Kidney (tissue), 14 donors: ENCODE data around the gene NHERF2. TPM values are rescaled to one million over a fixed set of nuclear protein-coding genes. Genes with fewer than 3 reads are reported as not detected.

Experiments used
- DNase-seq, 5 donors: peaks; one replicate each; pipeline ENCODE4 v3.0.0-alpha.2; 2013 to 2020
- FAIRE-seq: peaks from 2 replicates; lab custom pipeline; 2012; peaks lifted over from hg19 to GRCh38; lab: Jason Lieb, UNC
- H3K27ac ChIP-seq, 2 donors: one replicate each; pipeline ENCODE4 v1.7.0; 2013; ENCODE audit warnings: low read depth in 2 of 2, low read length in 2 of 2, inconsistent platforms in 1 of 2
- H3K27me3 ChIP-seq: one replicate; pipeline ENCODE4 v1.7.1; 2013; ENCODE audit warnings: low read length, inconsistent platforms; ENCODE audit not compliant: control insufficient read depth, insufficient read depth
- H3K36me3 ChIP-seq, 3 donors: one replicate each; pipeline versions ENCODE4 v1.7.0 to v1.7.1; 2013; ENCODE audit warnings: low read length in 3 of 3, control low read depth in 1 of 3, inconsistent platforms in 1 of 3; ENCODE audit not compliant: insufficient read depth in 3 of 3, control insufficient read depth in 2 of 3
- H3K4me1 ChIP-seq, 3 donors: one replicate each; pipeline versions ENCODE4 v1.7.0 to v1.7.1; 2013; ENCODE audit warnings: low read length in 3 of 3, inconsistent platforms in 1 of 3, low read depth in 1 of 3; ENCODE audit not compliant: control insufficient read depth in 2 of 3, insufficient read depth in 2 of 3
- H3K4me3 ChIP-seq, 3 donors: one replicate each; pipeline versions ENCODE4 v1.7.0 to v1.8.1; 2013; ENCODE audit warnings: low read length in 3 of 3, control low read depth in 1 of 3, inconsistent platforms in 1 of 3
- H3K9ac ChIP-seq, 3 donors: one replicate each; pipeline versions ENCODE4 v1.7.0 to v1.7.1; 2013; ENCODE audit warnings: low read length in 3 of 3, control low read depth in 1 of 3, inconsistent platforms in 1 of 3
- H3K9me3 ChIP-seq, 3 donors: one replicate each; pipeline versions ENCODE4 v1.7.0 to v1.7.1; 2013; ENCODE audit warnings: low read length in 3 of 3, control low read depth in 1 of 3, inconsistent platforms in 1 of 3; ENCODE audit not compliant: control insufficient read depth in 2 of 3, insufficient read depth in 1 of 3
- intact Hi-C: fragments of 100-400 bp; cut with DNase I; formaldehyde crosslinking; loops from one replicate; pipeline ENCODE4 v1.11.1; 2022
- polyA plus RNA-seq: library from polyadenylated mRNA; stranded (reverse); fragments of 350-450 nt; fragmentation: Illumina TruSeq; extraction: RNeasy Lipid Tissue Mini Kit (QIAGEN cat#74804); gene quantifications from one replicate; pipeline ENCODE4 v1.2.3, GENCODE V29; 2014; ENCODE audit warnings: low read depth, low replicate concordance; ENCODE audit not compliant: insufficient read depth
- total RNA-seq: library from RNA; stranded (reverse); fragmentation: NEBNext Ultra II Directional; extraction: Animal tissue kit (Norgen Biotek cat#: 25700); gene quantifications from one replicate; pipeline ENCODE4 v1.2.1, GENCODE V29; 2021
- TF ChIP-seq, protein P1 (sequence below): IDR thresholded peaks from 3 replicates; pipeline ENCODE4 v1.5.1; 2012; ENCODE audit warnings: mild to moderate bottlenecking, moderate library complexity, borderline replicate concordance; ENCODE audit not compliant: insufficient read depth; ENCODE audit errors: extremely low read depth
- donor health status: control.
- donor health status: control.
- donor health status: control.
- donor health status: control.
- donor health status: control.
- donor health status: DM: yes; HTN: yes; CAD: no.
- donor health status: Normal renal cell carcinoma (clear cell type).

NHERF2 gene
- total and polyA plus RNA-seq, 2 donors from 2014 or later: 238 to 405 TPM

DNA sequence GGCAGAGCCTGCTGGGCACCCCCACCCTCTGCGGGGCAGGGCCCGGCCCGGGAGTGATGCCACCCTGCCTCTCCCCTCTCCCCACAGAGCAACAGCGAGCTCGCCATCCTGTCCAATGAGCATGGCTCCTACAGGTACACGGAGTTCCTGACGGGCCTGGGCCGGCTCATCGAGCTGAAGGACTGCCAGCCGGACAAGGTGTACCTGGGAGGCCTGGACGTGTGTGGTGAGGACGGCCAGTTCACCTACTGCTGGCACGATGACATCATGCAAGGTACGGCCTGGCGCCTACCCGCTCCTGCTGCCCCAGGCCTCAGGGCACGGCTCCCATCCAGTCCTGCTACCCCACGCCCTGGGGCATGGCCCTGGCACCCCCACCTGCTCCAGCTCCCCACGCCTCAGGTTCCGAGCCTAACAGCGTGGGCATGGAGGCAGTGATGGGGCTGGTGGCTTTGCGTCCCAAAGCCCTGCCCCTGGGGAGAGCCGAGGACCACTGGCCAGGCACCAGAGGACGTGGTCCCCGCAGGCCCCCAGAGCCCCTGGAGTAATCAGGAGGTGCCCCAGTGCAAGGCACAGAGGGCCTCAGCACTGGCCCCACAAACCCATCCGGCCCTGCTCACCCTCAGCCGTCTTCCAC lies 59.5 kb downstream of the NHERF2 start:
- peaks cover 0 to 35% (median 0%) of the 10 kb centered on the region in 3 donors for H3K4me1 ChIP-seq
- no peak overlapping the region for H3K9ac ChIP-seq
- no peak overlapping the region for H3K27ac ChIP-seq
- TF ChIP-seq, protein P1, sequence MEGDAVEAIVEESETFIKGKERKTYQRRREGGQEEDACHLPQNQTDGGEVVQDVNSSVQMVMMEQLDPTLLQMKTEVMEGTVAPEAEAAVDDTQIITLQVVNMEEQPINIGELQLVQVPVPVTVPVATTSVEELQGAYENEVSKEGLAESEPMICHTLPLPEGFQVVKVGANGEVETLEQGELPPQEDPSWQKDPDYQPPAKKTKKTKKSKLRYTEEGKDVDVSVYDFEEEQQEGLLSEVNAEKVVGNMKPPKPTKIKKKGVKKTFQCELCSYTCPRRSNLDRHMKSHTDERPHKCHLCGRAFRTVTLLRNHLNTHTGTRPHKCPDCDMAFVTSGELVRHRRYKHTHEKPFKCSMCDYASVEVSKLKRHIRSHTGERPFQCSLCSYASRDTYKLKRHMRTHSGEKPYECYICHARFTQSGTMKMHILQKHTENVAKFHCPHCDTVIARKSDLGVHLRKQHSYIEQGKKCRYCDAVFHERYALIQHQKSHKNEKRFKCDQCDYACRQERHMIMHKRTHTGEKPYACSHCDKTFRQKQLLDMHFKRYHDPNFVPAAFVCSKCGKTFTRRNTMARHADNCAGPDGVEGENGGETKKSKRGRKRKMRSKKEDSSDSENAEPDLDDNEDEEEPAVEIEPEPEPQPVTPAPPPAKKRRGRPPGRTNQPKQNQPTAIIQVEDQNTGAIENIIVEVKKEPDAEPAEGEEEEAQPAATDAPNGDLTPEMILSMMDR: no peak
- H3K36me3 ChIP-seq: peaks cover 0 to 7% (median 4%) of the 10 kb centered on the region in 3 donors
- no peak overlapping the region for H3K4me3 ChIP-seq
- H3K27me3 ChIP-seq: no peaks in the 10 kb centered on the region
- intact Hi-C loops: no loop called here
- H3K9me3 ChIP-seq: no peaks in the 10 kb centered on the region
- FAIRE-seq: no peak
- DNase-seq: no peak

DNA sequence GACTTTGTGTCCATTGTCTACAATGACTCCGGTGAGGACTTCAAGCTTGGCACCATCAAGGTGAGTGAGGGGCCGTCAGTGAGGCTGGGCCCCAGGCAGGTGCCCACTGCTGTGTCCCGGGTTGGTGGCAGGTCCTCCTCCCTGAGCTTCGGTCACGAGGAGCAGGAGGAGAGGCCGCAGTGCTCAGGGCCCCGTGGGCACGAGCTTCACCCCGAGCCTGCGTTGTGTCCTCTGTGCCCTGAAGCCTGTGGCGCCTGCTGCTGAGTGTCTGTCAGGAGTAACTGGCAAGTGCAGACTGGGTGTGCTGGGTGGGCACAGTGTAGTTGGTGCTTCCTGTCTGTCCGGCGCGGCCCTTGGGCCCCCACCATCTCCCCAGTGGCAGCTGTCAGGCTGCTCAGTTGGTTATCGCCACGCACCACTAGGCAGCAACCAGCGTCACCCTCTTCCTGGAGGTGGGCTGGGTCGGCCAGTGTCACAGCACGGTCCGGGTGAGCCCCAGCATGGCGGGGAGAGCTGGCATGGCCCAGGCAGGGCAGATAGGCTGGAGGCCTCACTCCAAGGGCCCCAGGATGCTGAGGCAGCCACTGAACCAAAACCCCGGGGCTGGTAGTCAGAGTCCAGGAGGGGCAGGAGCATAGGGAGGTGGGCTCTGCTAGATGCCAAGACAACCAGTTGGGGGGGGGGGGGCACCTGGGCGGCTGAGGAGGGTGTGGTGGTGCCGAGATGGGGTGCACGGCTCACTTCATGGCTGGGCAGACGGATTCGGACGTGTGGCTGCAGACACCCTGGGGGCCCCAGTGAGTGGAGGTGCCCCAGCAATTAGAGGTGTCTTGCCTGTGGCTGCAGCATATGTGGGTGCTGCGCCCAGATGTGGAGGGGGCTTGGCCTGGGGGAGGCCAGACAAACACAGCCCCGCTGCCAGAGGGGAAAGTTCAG lies 60.4 kb downstream of the NHERF2 start:
- peak in 1 of 5 donors; percentile 46 for DNase-seq
- TF ChIP-seq, protein P1: no peak
- Histone ChIP-seq H3K4me1 (peaks cover 0 to 33% (median 3%) of the 10 kb centered on the region in 3 donors), H3K9me3 (no peaks in the 10 kb centered on the region), H3K4me3 (no peak overlapping the region), H3K27me3 (no peaks in the 10 kb centered on the region), H3K9ac (no peak overlapping the region), H3K36me3 (peaks cover 0 to 7% (median 4%) of the 10 kb centered on the region in 3 donors), H3K27ac (no peak overlapping the region)
- no peak for FAIRE-seq
- intact Hi-C loops: no loop called here

DNA sequence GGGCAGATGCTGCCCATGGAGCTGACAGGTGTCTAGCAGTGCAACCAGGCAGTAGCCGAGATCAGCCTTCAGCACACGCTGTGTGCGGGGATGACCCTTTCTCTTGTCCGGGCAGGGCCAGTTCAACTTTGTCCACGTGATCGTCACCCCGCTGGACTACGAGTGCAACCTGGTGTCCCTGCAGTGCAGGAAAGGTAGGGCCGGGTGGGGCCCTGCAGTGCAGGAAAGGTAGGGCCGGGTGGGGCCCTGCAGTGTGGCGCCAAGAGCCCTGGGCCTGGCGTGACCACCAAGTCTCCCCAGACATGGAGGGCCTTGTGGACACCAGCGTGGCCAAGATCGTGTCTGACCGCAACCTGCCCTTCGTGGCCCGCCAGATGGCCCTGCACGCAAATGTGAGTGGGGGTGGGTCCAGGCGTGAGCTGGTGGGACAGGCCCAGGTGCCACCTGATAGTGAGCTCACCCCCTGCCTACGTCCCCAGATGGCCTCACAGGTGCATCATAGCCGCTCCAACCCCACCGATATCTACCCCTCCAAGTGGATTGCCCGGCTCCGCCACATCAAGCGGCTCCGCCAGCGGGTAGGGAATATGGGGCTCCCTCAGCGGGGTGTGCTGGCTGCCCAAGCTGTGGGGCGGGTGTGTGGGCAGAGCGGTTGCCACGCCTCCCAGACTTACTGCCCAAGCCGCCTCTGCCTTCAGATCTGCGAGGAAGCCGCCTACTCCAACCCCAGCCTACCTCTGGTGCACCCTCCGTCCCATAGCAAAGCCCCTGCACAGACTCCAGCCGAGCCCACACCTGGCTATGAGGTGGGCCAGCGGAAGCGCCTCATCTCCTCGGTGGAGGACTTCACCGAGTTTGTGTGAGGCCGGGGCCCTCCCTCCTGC lies 61.3 kb downstream of the NHERF2 start:
- peaks cover 0 to 24% (median 3%) of the 10 kb centered on the region in 3 donors for H3K4me1 ChIP-seq
- TF ChIP-seq, protein P1: no peak
- intact Hi-C loops: no loop called here
- H3K9ac ChIP-seq: no peak overlapping the region
- peak in 1 of 5 donors; percentile 41 for DNase-seq
- H3K27ac ChIP-seq: no peak overlapping the region
- peaks cover 0 to 7% (median 4%) of the 10 kb centered on the region in 3 donors for H3K36me3 ChIP-seq
- H3K27me3 ChIP-seq: no peaks in the 10 kb centered on the region
- no peaks in the 10 kb centered on the region for H3K9me3 ChIP-seq
- no peak for FAIRE-seq
- no peak overlapping the region for H3K4me3 ChIP-seq

Other genes starting within 250 kb of the NHERF2 start
Only the 30 nearest of the 31 such genes appear.
- gene NUBP2, start 243.9 kb upstream of the NHERF2 start, total RNA-seq: 42.8 TPM
- gene NUBP2, start 243.9 kb upstream of the NHERF2 start, polyA plus RNA-seq: 71.1 TPM
- 1.4 TPM for gene IGFALS, start 233.2 kb upstream of the NHERF2 start, total RNA-seq
- gene IGFALS, start 233.2 kb upstream of the NHERF2 start, polyA plus RNA-seq: 2.9 TPM
- gene HAGH, start 200.1 kb upstream of the NHERF2 start, total RNA-seq: 48.1 TPM
- 258 TPM for gene HAGH, start 200.1 kb upstream of the NHERF2 start, polyA plus RNA-seq
- gene FAHD1, start 199.7 kb upstream of the NHERF2 start, total RNA-seq: 36.4 TPM
- gene FAHD1, start 199.7 kb upstream of the NHERF2 start, polyA plus RNA-seq: 108 TPM
- gene MEIOB, start 154.7 kb upstream of the NHERF2 start, total RNA-seq: 0.16 TPM
- 1.4 TPM for gene MEIOB, start 154.7 kb upstream of the NHERF2 start, polyA plus RNA-seq
- 0.19 TPM for gene HS3ST6, start 108.5 kb upstream of the NHERF2 start, total RNA-seq
- 0.73 TPM for gene HS3ST6, start 108.5 kb upstream of the NHERF2 start, polyA plus RNA-seq
- 32.0 TPM for gene MSRB1, start 83.7 kb upstream of the NHERF2 start, total RNA-seq
- gene MSRB1, start 83.7 kb upstream of the NHERF2 start, polyA plus RNA-seq: 189 TPM
- not detected for gene RPL3L, start 72.2 kb upstream of the NHERF2 start, total RNA-seq
- gene RPL3L, start 72.2 kb upstream of the NHERF2 start, polyA plus RNA-seq: not detected
- 123 TPM for gene NDUFB10, start 67.4 kb upstream of the NHERF2 start, total RNA-seq
- 432 TPM for gene NDUFB10, start 67.4 kb upstream of the NHERF2 start, polyA plus RNA-seq
- 1,550 TPM for gene RPS2, start 62.1 kb upstream of the NHERF2 start, total RNA-seq
- gene RPS2, start 62.1 kb upstream of the NHERF2 start, polyA plus RNA-seq: 2,018 TPM
- not detected for gene RNF151, start 60.0 kb upstream of the NHERF2 start, total RNA-seq
- not detected for gene RNF151, start 60.0 kb upstream of the NHERF2 start, polyA plus RNA-seq
- 33.3 TPM for gene TBL3, start 54.8 kb upstream of the NHERF2 start, total RNA-seq
- gene TBL3, start 54.8 kb upstream of the NHERF2 start, polyA plus RNA-seq: 38.5 TPM
- 0.57 TPM for gene NOXO1, start 45.4 kb upstream of the NHERF2 start, total RNA-seq
- gene NOXO1, start 45.4 kb upstream of the NHERF2 start, polyA plus RNA-seq: 0.58 TPM
- 25.0 TPM for gene GFER, start 42.7 kb upstream of the NHERF2 start, total RNA-seq
- gene GFER, start 42.7 kb upstream of the NHERF2 start, polyA plus RNA-seq: 45.6 TPM
- gene SYNGR3, start 36.9 kb upstream of the NHERF2 start, total RNA-seq: 2.2 TPM
- 4.6 TPM for gene SYNGR3, start 36.9 kb upstream of the NHERF2 start, polyA plus RNA-seq
- 34.9 TPM for gene ZNF598, start 17.1 kb upstream of the NHERF2 start, total RNA-seq
- 14.3 TPM for gene ZNF598, start 17.1 kb upstream of the NHERF2 start, polyA plus RNA-seq
- gene NPW, start 7.1 kb upstream of the NHERF2 start, total RNA-seq: not detected
- not detected for gene NPW, start 7.1 kb upstream of the NHERF2 start, polyA plus RNA-seq
- 15.3 TPM for gene NTHL1, start 20.9 kb downstream of the NHERF2 start, total RNA-seq
- gene NTHL1, start 20.9 kb downstream of the NHERF2 start, polyA plus RNA-seq: 36.0 TPM
- gene TSC2, start 21.1 kb downstream of the NHERF2 start, total RNA-seq: 151 TPM
- gene TSC2, start 21.1 kb downstream of the NHERF2 start, polyA plus RNA-seq: 40.0 TPM
- gene PKD1, start 109.0 kb downstream of the NHERF2 start, total RNA-seq: 88.3 TPM
- 16.2 TPM for gene PKD1, start 109.0 kb downstream of the NHERF2 start, polyA plus RNA-seq
- gene RAB26, start 121.7 kb downstream of the NHERF2 start, total RNA-seq: 1.5 TPM
- 3.0 TPM for gene RAB26, start 121.7 kb downstream of the NHERF2 start, polyA plus RNA-seq
- 66.8 TPM for gene TRAF7, start 128.9 kb downstream of the NHERF2 start, total RNA-seq
- gene TRAF7, start 128.9 kb downstream of the NHERF2 start, polyA plus RNA-seq: 26.1 TPM
- gene CASKIN1, start 169.7 kb downstream of the NHERF2 start, total RNA-seq: 0.66 TPM
- 0.30 TPM for gene CASKIN1, start 169.7 kb downstream of the NHERF2 start, polyA plus RNA-seq
- gene MLST8, start 178.6 kb downstream of the NHERF2 start, total RNA-seq: 34.0 TPM
- 63.3 TPM for gene MLST8, start 178.6 kb downstream of the NHERF2 start, polyA plus RNA-seq
- gene BRICD5, start 184.0 kb downstream of the NHERF2 start, total RNA-seq: 7.2 TPM
- 8.2 TPM for gene BRICD5, start 184.0 kb downstream of the NHERF2 start, polyA plus RNA-seq
- gene PGP, start 187.9 kb downstream of the NHERF2 start, total RNA-seq: 13.5 TPM
- gene PGP, start 187.9 kb downstream of the NHERF2 start, polyA plus RNA-seq: 21.2 TPM
- gene E4F1, start 196.7 kb downstream of the NHERF2 start, total RNA-seq: 26.0 TPM
- gene E4F1, start 196.7 kb downstream of the NHERF2 start, polyA plus RNA-seq: 13.6 TPM
- 0.88 TPM for gene DNASE1L2, start 209.5 kb downstream of the NHERF2 start, total RNA-seq
- 0.88 TPM for gene DNASE1L2, start 209.5 kb downstream of the NHERF2 start, polyA plus RNA-seq
- 98.1 TPM for gene ECI1, start 224.7 kb downstream of the NHERF2 start, total RNA-seq
- 233 TPM for gene ECI1, start 224.7 kb downstream of the NHERF2 start, polyA plus RNA-seq
- gene RNPS1, start 241.2 kb downstream of the NHERF2 start, total RNA-seq: 134 TPM
- 102 TPM for gene RNPS1, start 241.2 kb downstream of the NHERF2 start, polyA plus RNA-seq